Mesenchymal stem cell (in vitro differentiated cells and primary cell): ENCODE data around the gene ATF4.
A peak's percentile ranks its signal among the peaks of the same experiment; 100 is the strongest.

ENCODE experiments used
- DNase-seq: peaks from one replicate; pipeline ENCODE4 v3.0.0-alpha.2; 2013
- H2AFZ ChIP-seq: one replicate; pipeline ENCODE4 v1.6.1; 2013; ENCODE audit warnings: low read depth, mild to moderate bottlenecking, control low read depth, inconsistent platforms, low read length, moderate library complexity
- H2AK5ac ChIP-seq: 2 replicates; pipeline ENCODE4 v1.6.1; 2013; ENCODE audit warnings: low read length, moderate library complexity, mild to moderate bottlenecking, inconsistent platforms; ENCODE audit not compliant: severe bottlenecking
- H2BK120ac ChIP-seq: one replicate; pipeline ENCODE4 v1.6.1; 2013; ENCODE audit warnings: low read depth, mild to moderate bottlenecking, inconsistent platforms, low read length, moderate library complexity
- H2BK12ac ChIP-seq, 2 experiments: one replicate each; pipeline ENCODE4 v1.6.1; 2013; ENCODE audit warnings: inconsistent platforms in 2 of 2, low read length in 2 of 2, mild to moderate bottlenecking in 2 of 2, moderate library complexity in 2 of 2, control low read depth in 1 of 2
- H2BK15ac ChIP-seq: one replicate; pipeline ENCODE4 v1.6.1; 2013; ENCODE audit warnings: mild to moderate bottlenecking, low read depth, inconsistent platforms; ENCODE audit not compliant: poor library complexity, severe bottlenecking
- H2BK5ac ChIP-seq: 2 replicates; pipeline ENCODE4 v1.6.1; 2013; ENCODE audit warnings: low read depth, mild to moderate bottlenecking, low read length, control low read depth, inconsistent platforms; ENCODE audit not compliant: poor library complexity, severe bottlenecking
- H3K14ac ChIP-seq, 2 experiments: one replicate each; pipeline ENCODE4 v1.6.1; 2013; ENCODE audit warnings: inconsistent platforms in 2 of 2, low read length in 2 of 2, control low read depth in 1 of 2, mild to moderate bottlenecking in 1 of 2, moderate library complexity in 1 of 2
- H3K18ac ChIP-seq, 2 experiments: one replicate each; pipeline ENCODE4 v1.6.1; 2013; ENCODE audit warnings: inconsistent platforms in 2 of 2, low read length in 2 of 2, control low read depth in 1 of 2, low read depth in 1 of 2, mild to moderate bottlenecking in 1 of 2
- H3K23ac ChIP-seq, 2 experiments: one replicate each; pipeline ENCODE4 v1.6.1; 2013; ENCODE audit warnings: inconsistent platforms in 2 of 2, low read length in 2 of 2, mild to moderate bottlenecking in 2 of 2, moderate library complexity in 2 of 2, control low read depth in 1 of 2
- H3K27ac ChIP-seq: 2 replicates; pipeline ENCODE4 v1.5.1; 2013; ENCODE audit warnings: mild to moderate bottlenecking, moderate library complexity, low read length, control low read depth, inconsistent platforms; ENCODE audit not compliant: poor library complexity, severe bottlenecking
- H3K27me3 ChIP-seq, 2 experiments: 2 replicates each; pipeline versions ENCODE4 v1.6.1 to v1.7.0; 2013; ENCODE audit warnings: low read length in 2 of 2, mild to moderate bottlenecking in 2 of 2, moderate library complexity in 2 of 2, control low read depth in 1 of 2, inconsistent platforms in 1 of 2; ENCODE audit not compliant: control insufficient read depth in 1 of 2, insufficient read depth in 1 of 2
- H3K36me3 ChIP-seq, 2 experiments: 2 replicates each; pipeline versions ENCODE4 v1.6.1 to v1.7.0; 2013; ENCODE audit warnings: low read length in 2 of 2, control low read depth in 1 of 2, inconsistent platforms in 1 of 2, low read depth in 1 of 2, mild to moderate bottlenecking in 1 of 2; ENCODE audit not compliant: insufficient read depth in 2 of 2, control insufficient read depth in 1 of 2
- H3K4ac ChIP-seq, 2 experiments: one replicate each; pipeline ENCODE4 v1.6.1; 2013; ENCODE audit warnings: inconsistent platforms in 2 of 2, low read length in 2 of 2, mild to moderate bottlenecking in 2 of 2, moderate library complexity in 2 of 2, control low read depth in 1 of 2, low read depth in 1 of 2
- H3K4me1 ChIP-seq: 2 replicates; pipeline ENCODE4 v1.6.1; 2013; ENCODE audit warnings: low read depth, low read length, control low read depth; ENCODE audit not compliant: control insufficient read depth, insufficient read depth
- H3K4me2 ChIP-seq: 2 replicates; pipeline ENCODE4 v1.6.1; 2013; ENCODE audit warnings: low read length, mild to moderate bottlenecking, inconsistent platforms; ENCODE audit not compliant: poor library complexity, severe bottlenecking
- H3K4me3 ChIP-seq, 2 experiments: 2 replicates each; pipeline versions ENCODE4 v1.5.1 to v1.7.0; 2013; ENCODE audit warnings: low read length in 2 of 2, mild to moderate bottlenecking in 2 of 2, control low read depth in 1 of 2, low read depth in 1 of 2; ENCODE audit not compliant: insufficient read depth in 1 of 2
- H3K79me1 ChIP-seq: replicated peaks from 2 replicates; pipeline ENCODE4 v1.6.1; 2013; ENCODE audit warnings: mild to moderate bottlenecking, control low read depth, low read length, inconsistent platforms; ENCODE audit not compliant: poor library complexity, severe bottlenecking
- H3K9ac ChIP-seq: 2 replicates; pipeline ENCODE4 v1.7.0; 2013; ENCODE audit warnings: mild to moderate bottlenecking, low read length, moderate library complexity
- H3K9me3 ChIP-seq: 2 replicates; pipeline ENCODE4 v1.7.0; 2013; ENCODE audit warnings: mild to moderate bottlenecking, low read length; ENCODE audit not compliant: control insufficient read depth
- H4K8ac ChIP-seq: one replicate; pipeline ENCODE4 v1.6.1; 2013; ENCODE audit warnings: inconsistent platforms, mild to moderate bottlenecking, low read length, moderate library complexity
- H4K91ac ChIP-seq: one replicate; pipeline ENCODE4 v1.6.1; 2013; ENCODE audit warnings: mild to moderate bottlenecking, low read length, inconsistent platforms
- WGBS: methylation state at CpG from one replicate; pipeline ENCODE4 v1.1.7; 2013; ENCODE audit warnings: mixed read lengths; 5-methylcytosine and 5-hydroxymethylcytosine counted together

ATF4 gene

DNA sequence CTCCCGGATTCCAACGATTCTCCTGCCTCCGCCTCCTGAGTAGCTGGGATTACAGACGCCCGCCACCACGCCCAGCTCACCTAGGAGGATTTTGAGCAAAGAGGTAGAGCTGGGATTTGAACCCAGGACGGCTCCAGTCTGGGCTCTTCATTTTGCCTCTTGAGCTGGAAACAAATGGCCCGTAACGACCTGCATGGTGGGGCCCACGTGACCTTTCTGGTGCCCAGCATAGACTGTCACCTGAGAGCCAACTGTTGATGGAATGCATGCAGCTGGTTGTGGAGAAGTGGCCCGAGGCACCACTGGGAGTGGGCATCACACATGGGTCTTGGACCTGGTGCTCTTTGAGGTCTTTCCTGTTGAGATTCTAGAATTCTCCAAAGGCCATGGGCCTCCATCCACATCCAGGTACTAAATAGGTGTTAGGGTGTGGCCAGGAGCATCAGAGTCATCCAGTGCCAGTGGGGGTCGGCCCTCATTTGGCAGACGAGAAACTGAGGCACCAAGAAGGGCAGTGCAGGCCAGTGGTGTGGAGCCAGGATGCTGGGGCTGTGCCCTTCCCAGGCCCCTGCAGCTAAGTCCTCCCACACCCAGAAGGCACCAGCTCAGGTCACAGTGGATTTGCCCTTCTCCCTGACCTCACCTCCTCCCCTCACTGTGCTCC, 3.9 kb downstream of the ATF4 start:
- Histone ChIP-seq H3K4me1 (peaks cover 43% of the 10 kb centered on the region), H3K9me3 (no peaks in the 10 kb centered on the region), H2AFZ (no peak overlapping the region), H3K14ac (no peak overlapping the region), H2BK12ac (no peak overlapping the region), H3K27ac (peak overlapping the region; percentile 36), H3K23ac (no peak overlapping the region), H3K4me2 (peak overlapping the region; percentile 40), H3K18ac (peak overlapping the region in 1 of 2 experiments; percentile 13), H2BK5ac (no peak overlapping the region), H3K4me3 (no peak overlapping the region), H3K79me1 (peaks cover 6% of the 10 kb centered on the region), H4K91ac (no peak overlapping the region), H3K36me3 (peaks cover 57 to 60% of the 10 kb centered on the region in 2 experiments), H4K8ac (no peak overlapping the region), H2AK5ac (no peak overlapping the region), H3K27me3 (no peaks in the 10 kb centered on the region), H3K4ac (no peak overlapping the region), H3K9ac (peak overlapping the region; percentile 4), H2BK15ac (no peak overlapping the region), H2BK120ac (no peak overlapping the region)
- DNase-seq: peak; percentile 22
- WGBS: 90% methylated on average over 13 of the region's 13 CpGs

DNA sequence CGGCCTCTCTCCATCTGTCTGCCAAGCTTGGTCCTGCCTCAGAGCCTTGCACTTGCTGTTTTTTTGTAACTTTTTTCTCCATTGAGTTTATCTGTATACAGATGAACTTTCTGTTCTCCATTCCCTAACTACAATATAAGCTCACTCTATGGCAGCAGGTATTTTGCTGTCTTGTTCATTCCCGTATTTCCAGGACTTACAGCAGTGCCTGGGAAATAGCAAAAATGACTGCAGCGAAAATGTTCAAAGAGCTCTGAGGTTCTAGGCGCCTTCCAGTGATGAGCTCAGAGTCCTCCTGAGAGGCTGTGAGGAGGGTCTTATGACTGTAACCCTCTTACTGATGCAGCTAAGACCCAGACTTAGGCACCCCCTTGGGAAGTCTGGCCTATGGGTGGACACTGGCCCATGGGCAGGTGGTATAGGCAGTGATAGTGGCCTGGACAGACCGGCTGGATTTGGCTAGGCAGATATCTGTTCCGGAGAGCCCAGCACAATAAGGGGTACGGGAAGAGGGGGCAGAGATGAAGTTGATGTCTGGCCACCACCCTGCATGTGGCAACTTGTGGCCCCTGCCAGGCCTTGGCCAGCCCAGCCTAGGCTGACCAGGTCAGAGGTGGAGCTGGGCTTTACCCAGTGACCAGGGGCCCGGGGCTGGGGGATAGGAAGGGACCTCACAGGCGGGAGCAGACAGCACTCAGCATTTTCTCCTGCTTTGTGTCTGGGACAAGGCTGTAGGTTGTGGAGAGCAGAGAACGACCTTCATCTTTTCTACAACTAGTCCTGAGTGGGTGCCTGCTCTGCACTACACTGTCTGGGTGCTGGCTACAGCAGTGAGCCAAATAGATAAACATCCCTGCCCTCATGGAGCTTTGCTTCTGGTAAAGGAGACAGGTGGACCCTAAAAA, 4.6 kb downstream of the ATF4 start:
- Histone ChIP-seq H3K18ac (peak overlapping the region in 1 of 2 experiments; percentile 13), H2BK12ac (no peak overlapping the region), H4K8ac (no peak overlapping the region), H3K4me3 (no peak overlapping the region), H2AFZ (no peak overlapping the region), H2AK5ac (no peak overlapping the region), H3K9me3 (no peaks in the 10 kb centered on the region), H2BK120ac (no peak overlapping the region), H3K4me1 (peaks cover 47% of the 10 kb centered on the region), H2BK15ac (peak overlapping the region; percentile 61), H3K27me3 (no peaks in the 10 kb centered on the region), H3K4me2 (no peak overlapping the region), H3K79me1 (peaks cover 12% of the 10 kb centered on the region), H3K4ac (no peak overlapping the region), H3K36me3 (peaks cover 65 to 67% of the 10 kb centered on the region in 2 experiments), H3K23ac (peak overlapping the region in 1 of 2 experiments; percentile 47), H4K91ac (no peak overlapping the region), H3K14ac (no peak overlapping the region), H2BK5ac (no peak overlapping the region), H3K27ac (peak overlapping the region; percentile 31), H3K9ac (peak overlapping the region; percentile 9)
- 87% methylated on average over 8 of the region's 10 CpGs for WGBS
- peak; percentile 19 for DNase-seq

DNA sequence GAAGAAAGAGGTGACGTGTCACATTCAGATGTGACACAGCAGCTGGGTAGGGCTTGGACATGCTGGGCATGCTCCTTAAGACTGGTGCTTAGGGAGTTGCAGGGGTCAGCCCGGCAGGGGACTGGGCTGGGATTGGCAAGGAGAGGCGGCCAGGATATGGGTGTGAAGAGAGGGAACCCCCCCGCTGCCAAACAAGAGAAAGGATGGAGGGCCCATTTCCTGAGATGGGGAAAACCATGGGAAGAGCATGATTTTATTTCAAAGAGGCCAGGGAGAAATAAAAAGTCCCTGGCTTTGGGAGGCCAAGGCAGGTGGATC, 5.3 kb downstream of the ATF4 start:
- no peak overlapping the region for H3K9ac ChIP-seq
- no peak overlapping the region for H3K4me2 ChIP-seq

DNA sequence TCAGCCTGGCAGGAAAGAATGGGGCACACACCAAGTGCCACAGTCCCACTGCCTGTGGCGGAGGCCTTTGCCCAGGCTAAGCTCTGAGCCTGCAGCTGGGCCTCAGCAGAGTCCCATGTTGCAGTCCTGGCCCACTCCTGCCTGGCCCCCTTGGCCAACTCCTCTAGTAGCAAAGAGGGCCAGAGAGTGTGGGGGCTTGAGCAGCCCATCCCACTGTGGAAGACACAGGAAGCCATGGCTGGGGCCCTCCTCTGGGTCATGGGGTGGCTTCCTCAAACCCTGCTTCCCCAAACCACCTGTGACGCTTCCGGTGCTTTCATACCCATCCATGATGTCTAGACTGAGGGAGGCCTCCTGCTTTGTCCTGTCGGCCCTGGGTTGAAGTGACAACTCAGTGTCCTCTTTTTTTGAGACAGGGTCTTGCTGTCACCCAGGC, 6.4 kb downstream of the ATF4 start:
- Histone ChIP-seq H3K36me3 (peaks cover 68 to 72% of the 10 kb centered on the region in 2 experiments), H4K8ac (no peak overlapping the region), H3K4ac (no peak overlapping the region), H2AK5ac (no peak overlapping the region), H3K23ac (no peak overlapping the region), H2BK120ac (no peak overlapping the region), H2BK12ac (no peak overlapping the region), H3K9ac (no peak overlapping the region), H3K4me2 (no peak overlapping the region), H3K4me3 (no peak overlapping the region), H2BK15ac (no peak overlapping the region), H3K14ac (no peak overlapping the region), H3K9me3 (no peaks in the 10 kb centered on the region), H3K27me3 (no peaks in the 10 kb centered on the region), H4K91ac (no peak overlapping the region), H3K18ac (no peak overlapping the region), H2AFZ (no peak overlapping the region), H3K4me1 (peaks cover 53% of the 10 kb centered on the region), H2BK5ac (no peak overlapping the region), H3K27ac (peak overlapping the region; percentile 8), H3K79me1 (peaks cover 18% of the 10 kb centered on the region)
- DNase-seq: peak; percentile 20
- 79% methylated on average over 4 of the region's 4 CpGs for WGBS

More for the DNA sequence above, 5.3 kb downstream of the ATF4 start:
- Histone ChIP-seq H4K91ac (no peak overlapping the region), H3K9me3 (no peaks in the 10 kb centered on the region), H2BK12ac (no peak overlapping the region), H3K14ac (no peak overlapping the region), H3K4me3 (no peak overlapping the region), H3K4ac (no peak overlapping the region), H2BK120ac (no peak overlapping the region), H3K27ac (no peak overlapping the region), H3K36me3 (peaks cover 69 to 70% of the 10 kb centered on the region in 2 experiments), H2AFZ (no peak overlapping the region), H3K18ac (no peak overlapping the region), H3K79me1 (peaks cover 13% of the 10 kb centered on the region), H4K8ac (peak overlapping the region; percentile 20), H3K23ac (no peak overlapping the region), H2AK5ac (no peak overlapping the region), H2BK15ac (no peak overlapping the region), H2BK5ac (no peak overlapping the region), H3K4me1 (peaks cover 47% of the 10 kb centered on the region), H3K27me3 (no peaks in the 10 kb centered on the region)
- WGBS: 85% methylated on average over 4 of the region's 4 CpGs
- DNase-seq: peak; percentile 3
